A549 (cell line): ENCODE measurements around the gene FAM13A. TPM values are rescaled to one million over a fixed set of nuclear protein-coding genes. Genes with fewer than 3 reads are reported as not detected.

Experiments used
- ATAC-seq, 2 experiments: fragments of 200-7000 bp in 1 of 2; fragments of >200 bp in 1 of 2; cut with Nextera tagmentation in 1 of 2; cut with Tn5 transposase in 1 of 2; 3 replicates each; pipeline versions ENCODE4 v1.8.0 to v1.9.1; 2018 to 2020; ENCODE audit warnings: mild to moderate bottlenecking in 1 of 2, moderate library complexity in 1 of 2
- CTCF ChIA-PET: fragments of 300-600 bp; sonication (Branson Sonifier 250); formaldehyde crosslinking; extraction: SDS; loops from one replicate; lab custom pipeline; 2021; ENCODE audit warnings: antibody characterized with exemption, inconsistent platforms; lab: Yijun Ruan, JAX
- POLR2A ChIA-PET: fragments of 350-600 bp; formaldehyde crosslinking; extraction: SDS; loops from one replicate; lab custom pipeline; 2021; ENCODE audit warnings: antibody characterized with exemption, inconsistent platforms; lab: Yijun Ruan, JAX
- DNase-seq, 2 experiments: peaks; one replicate each; pipeline versions ENCODE4 v3.0.0 to v3.0.0-alpha.2; 2011 to 2016; ENCODE audit warnings: low read depth in 1 of 2, low spot score in 1 of 2
- FAIRE-seq: peaks from 2 replicates; lab custom pipeline; 2011; peaks lifted over from hg19 to GRCh38; lab: Jason Lieb, UNC
- H3K27ac ChIP-seq, 2 experiments: fragments of >200 bp; sonication (Bioruptor Twin); formaldehyde crosslinking; 3 replicates each; pipeline ENCODE4 v1.5.1; 2016 to 2017
- H3K4me1 ChIP-seq: fragments of >200 bp; sonication (Bioruptor Twin); formaldehyde crosslinking; 3 replicates; pipeline ENCODE4 v1.6.1; 2016
- H3K4me2 ChIP-seq: fragments of >200 bp; sonication (Bioruptor Twin); formaldehyde crosslinking; 3 replicates; pipeline ENCODE4 v1.6.1; 2016
- H3K4me3 ChIP-seq: fragments of >200 bp; sonication (Bioruptor Twin); formaldehyde crosslinking; 3 replicates; pipeline ENCODE4 v1.5.1; 2016
- H3K9me3 ChIP-seq: fragments of >200 bp; sonication (Bioruptor Twin); formaldehyde crosslinking; 3 replicates; pipeline ENCODE4 v1.6.1; 2016
- CBX2 ChIP-seq: fragments of 200-600 bp; sonication (generic); IDR thresholded peaks from 2 replicates; pipeline ENCODE4 v1.6.1; 2016; ENCODE audit warnings: low read depth, mild to moderate bottlenecking, borderline replicate concordance
- CBX8 ChIP-seq: fragments of 200-600 bp; sonication (generic); IDR thresholded peaks from 2 replicates; pipeline ENCODE4 v1.6.1; 2016
- CEBPB ChIP-seq, 2 experiments: fragments of >200 bp in 1 of 2; sonication (Bioruptor Twin) in 1 of 2; formaldehyde crosslinking in 1 of 2; IDR thresholded peaks; 2 replicates each; pipeline ENCODE4 v1.6.1; 2012 to 2016
- CHD2 ChIP-seq: fragments of 150-350 bp; IDR thresholded peaks from 2 replicates; pipeline ENCODE4 v1.6.1; 2014; ENCODE audit warnings: low read length; ENCODE audit not compliant: partially characterized antibody
- CTCF ChIP-seq: fragments of >200 bp; sonication (Bioruptor Twin); formaldehyde crosslinking; IDR thresholded peaks from 3 replicates; pipeline ENCODE4 v1.5.1; 2016
- E2F6 ChIP-seq: IDR thresholded peaks from 2 replicates; pipeline ENCODE4 v1.6.1; 2012; ENCODE audit warnings: low read depth, borderline replicate concordance
- ESRRA ChIP-seq: fragments of 150-350 bp; IDR thresholded peaks from 2 replicates; pipeline ENCODE4 v1.6.1; 2014; ENCODE audit warnings: mild to moderate bottlenecking, low read length, borderline replicate concordance
- FOSB ChIP-seq: fragments of 250-450 bp; sonication (Bioruptor Pico); IDR thresholded peaks from 2 replicates; pipeline ENCODE4 v1.5.0; 2020; ENCODE audit warnings: mild to moderate bottlenecking, moderate library complexity
- FOSL2 ChIP-seq, 2 experiments: fragments of 450-650 bp in 1 of 2; fragments of >200 bp in 1 of 2; sonication (Bioruptor Twin) in 1 of 2; formaldehyde crosslinking; IDR thresholded peaks; 2 replicates each; pipeline versions ENCODE4 v1.5.0 to v1.6.1; 2016 to 2020; ENCODE audit warnings: mild to moderate bottlenecking in 1 of 2, moderate library complexity in 1 of 2
- FOXS1 ChIP-seq: fragments of 250-450 bp; sonication (Bioruptor Pico); IDR thresholded peaks from 2 replicates; pipeline ENCODE4 v1.5.0; 2020; ENCODE audit warnings: mild to moderate bottlenecking, moderate library complexity
- HDAC2 ChIP-seq: fragments of 200-600 bp; sonication (generic); IDR thresholded peaks from 2 replicates; pipeline ENCODE4 v1.6.1; 2016
- HMGXB4 ChIP-seq: fragments of 250-450 bp; sonication (Bioruptor Pico); IDR thresholded peaks from 2 replicates; pipeline ENCODE4 v1.5.0; 2021; ENCODE audit warnings: mild to moderate bottlenecking, moderate library complexity, borderline replicate concordance
- HOXA7 ChIP-seq: fragments of 250-450 bp; sonication (Bioruptor Pico); IDR thresholded peaks from 2 replicates; pipeline ENCODE4 v1.5.0; 2020; ENCODE audit warnings: mild to moderate bottlenecking, moderate library complexity
- HOXB13 ChIP-seq: fragments of 250-450 bp; sonication (Bioruptor Pico); IDR thresholded peaks from 2 replicates; pipeline ENCODE4 v1.5.0; 2020; ENCODE audit warnings: low read depth, mild to moderate bottlenecking, moderate library complexity
- JUNB ChIP-seq: fragments of >200 bp; sonication (Bioruptor Twin); formaldehyde crosslinking; IDR thresholded peaks from 2 replicates; pipeline ENCODE4 v1.6.1; 2016
- KDM5A ChIP-seq: fragments of 200-600 bp; sonication (generic); IDR thresholded peaks from 2 replicates; pipeline ENCODE4 v1.6.1; 2016; ENCODE audit warnings: antibody characterized with exemption, mild to moderate bottlenecking
- MAFK ChIP-seq: fragments of 450-650 bp; IDR thresholded peaks from 2 replicates; pipeline ENCODE4 v1.6.1; 2014; ENCODE audit not compliant: partially characterized antibody
- MAX ChIP-seq: IDR thresholded peaks from 2 replicates; pipeline ENCODE4 v1.6.1; 2012
- MYC ChIP-seq: IDR thresholded peaks from 2 replicates; pipeline ENCODE4 v1.6.1; 2012; ENCODE audit warnings: mild to moderate bottlenecking, inconsistent platforms, low read length, improper control_type of control experiment, borderline replicate concordance
- NPAS2 ChIP-seq: fragments of 250-450 bp; sonication (Bioruptor Pico); IDR thresholded peaks from 2 replicates; pipeline ENCODE4 v1.8.0; 2022; ENCODE audit warnings: mild to moderate bottlenecking, moderate library complexity, borderline replicate concordance
- NR3C1 ChIP-seq: fragments of >200 bp; sonication (Bioruptor Twin); formaldehyde crosslinking; IDR thresholded peaks from 3 replicates; pipeline ENCODE4 v1.6.1; 2017
- PBX3 ChIP-seq: IDR thresholded peaks from 2 replicates; pipeline ENCODE4 v1.6.1; 2012
- POLR2AphosphoS2 ChIP-seq: conservative IDR thresholded peaks from 2 replicates; pipeline ENCODE4 v1.6.1; 2012; ENCODE audit warnings: low read length, improper control_type of control experiment, inconsistent platforms
- RAD21 ChIP-seq, 2 experiments: fragments of >200 bp in 1 of 2; sonication (Bioruptor Twin) in 1 of 2; formaldehyde crosslinking in 1 of 2; IDR thresholded peaks in 1 of 2; conservative IDR thresholded peaks in 1 of 2; 2 replicates in 1 of 2; 3 replicates in 1 of 2; pipeline ENCODE4 v1.6.1; 2012 to 2018; ENCODE audit warnings: inconsistent platforms in 1 of 2
- SMC3 ChIP-seq: fragments of >200 bp; sonication (Bioruptor Twin); formaldehyde crosslinking; IDR thresholded peaks from 3 replicates; pipeline ENCODE4 v1.6.1; 2018; ENCODE audit warnings: inconsistent platforms
- SREBF2 ChIP-seq: fragments of 450-650 bp; IDR thresholded peaks from 2 replicates; pipeline ENCODE4 v1.6.1; 2014; ENCODE audit warnings: mild to moderate bottlenecking, moderate library complexity
- TFCP2L1 ChIP-seq: fragments of 250-450 bp; sonication (Bioruptor Pico); IDR thresholded peaks from 2 replicates; pipeline ENCODE4 v1.5.0; 2021; ENCODE audit warnings: mild to moderate bottlenecking
- ZC3H11A ChIP-seq: fragments of 450-650 bp; IDR thresholded peaks from 2 replicates; pipeline ENCODE4 v1.6.1; 2014; ENCODE audit warnings: antibody characterized with exemption, mild to moderate bottlenecking
- ZNF302 ChIP-seq: fragments of 250-450 bp; sonication (Bioruptor Pico); IDR thresholded peaks from 2 replicates; pipeline ENCODE4 v1.9.0; 2021; ENCODE audit warnings: inconsistent platforms, mild to moderate bottlenecking, moderate library complexity
- ZSCAN20 ChIP-seq: fragments of 250-450 bp; sonication (Bioruptor Pico); IDR thresholded peaks from 2 replicates; pipeline ENCODE4 v1.8.0; 2022; ENCODE audit warnings: mild to moderate bottlenecking, moderate library complexity
- WGBS: methylation state at CpG from one replicate; pipeline ENCODE4 v1.1.6; 2017; ENCODE audit errors: missing lambda C conversion rate; 5-methylcytosine and 5-hydroxymethylcytosine counted together
- polyA plus RNA-seq, 4 experiments: library from polyadenylated mRNA; depleted of rRNA in 3 of 4; stranded (reverse); fragments of >200 nt; fragmentation: RNase III in 1 of 4; extraction: RNeasy Plus Mini Kit Qiagen cat#74134 plus additional on column Dnase treatment in 1 of 4; gene quantifications; 2 replicates in 3 of 4; 3 replicates in 1 of 4; pipeline ENCODE4 v1.2.3, GENCODE V29; 2011 to 2017

The FAM13A gene
- polyA plus RNA-seq, 2 of the 4 experiments (the other 2 are of a cell fraction): 6.5 to 22.0 TPM

GRCh38 chr4:88719381-88719780 is 337.6 kb downstream of the FAM13A start:
- no peaks in the 10 kb centered on the region for H3K9me3 ChIP-seq
- ChIA-PET CTCF (no interaction called here), POLR2A (no interaction called here)
- no peak overlapping the region for H3K27ac ChIP-seq
- ATAC-seq (no peak), FAIRE-seq (no peak), DNase-seq (no peak)
- TF ChIP-seq ZC3H11A (no peak), CTCF (no peak), MAX (no peak), TFCP2L1 (CRISPR knock-in tag) (no peak), MYC (no peak), MAFK (no peak), CEBPB (IDR thresholded peaks at IDR 0.05) (no peak), E2F6 (no peak), HOXB13 (CRISPR knock-in tag) (no peak), HOXA7 (no peak), HDAC2 (no peak), FOSB (CRISPR knock-in tag) (no peak), CBX8 (no peak), ZSCAN20 (no peak), PBX3 (no peak), CHD2 (no peak), CBX2 (no peak), SMC3 (no peak), NR3C1 (no peak)
- 80% methylated on average over 1 of the region's 1 CpG for WGBS
- H3K4me2 ChIP-seq: no peak overlapping the region
- no peak overlapping the region for H3K4me3 ChIP-seq
- H3K4me1 ChIP-seq: no peaks in the 10 kb centered on the region

- FAIRE-seq (no peak), DNase-seq (no peak), ATAC-seq (no peak)
- POLR2A ChIA-PET: no interaction called here
- TF ChIP-seq HOXA7 (no peak), KDM5A (no peak), SREBF2 (no peak), ZC3H11A (no peak), SMC3 (no peak), POLR2AphosphoS2 (no peak), NPAS2 (CRISPR knock-in tag) (no peak), ZNF302 (CRISPR knock-in tag) (no peak), ESRRA (no peak), FOXS1 (no peak), RAD21 (conservative IDR thresholded peaks at IDR 0.05 in 1 of 2, IDR thresholded peaks at IDR 0.05 in 1 of 2) (no peak), NR3C1 (no peak), HDAC2 (no peak), FOSL2 (IDR thresholded peaks at IDR 0.05) (no peak), FOSL2 (CRISPR knock-in tag; IDR thresholded peaks at IDR 0.05) (no peak), CHD2 (no peak), HMGXB4 (no peak), E2F6 (no peak), JUNB (no peak)
- TF ChIP-seq, all 56 proteins: peak for 0
- 76% methylated on average over 5 of the region's 5 CpGs for whole genome bisulfite sequencing
- Histone ChIP-seq H3K4me2 (no peak overlapping the region), H3K27ac (no peak overlapping the region), H3K4me1 (no peaks in the 10 kb centered on the region), H3K4me3 (no peak overlapping the region), H3K9me3 (no peaks in the 10 kb centered on the region)
- CTCF ChIA-PET: no interaction called here
Observed at GRCh38 chr4:88718098-88718497, 338.9 kb downstream of the FAM13A start.
